ENCODE results near the gene ACADS. TPM values are rescaled to one million over a fixed set of nuclear protein-coding genes. Genes with fewer than 3 reads are reported as not detected.
A peak's percentile ranks its signal among the peaks of the same experiment; 100 is the strongest.

ACADS gene
- total and polyA plus RNA-seq, 2 experiments from 2014 or later: 53.5 to 66.8 TPM

DNA sequence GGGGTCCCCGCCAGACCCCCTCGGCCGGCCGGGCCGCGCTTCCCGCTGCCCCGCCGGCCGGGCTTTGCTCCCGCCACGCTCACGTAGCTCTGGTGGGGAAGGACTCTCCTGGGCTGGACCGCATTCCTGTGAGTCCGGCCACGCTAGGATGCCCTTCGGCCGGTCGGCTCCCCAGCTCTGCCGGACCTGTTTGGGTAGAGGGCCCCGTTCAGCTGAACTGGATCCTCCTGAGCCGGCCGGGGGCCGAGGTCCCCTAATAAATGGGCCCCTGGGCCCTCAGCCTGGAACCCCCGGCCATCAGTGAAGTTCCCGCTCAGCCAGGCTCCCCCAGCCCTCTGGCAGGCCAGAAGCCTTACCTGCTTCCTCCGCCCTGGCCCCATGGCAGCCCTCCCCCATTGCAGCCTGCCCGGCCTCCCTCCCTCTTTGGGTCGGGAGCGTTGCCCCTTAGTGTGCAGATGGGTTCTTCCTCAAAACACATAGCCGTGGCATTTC lies 14.8 kb upstream of the ACADS start:
- Histone ChIP-seq H3K27me3 (no peaks in the 10 kb centered on the region), H3K4me1 (ENCODE audit: insufficient read depth) (peaks cover 27% of the 10 kb centered on the region), H3K36me3 (replicated peaks; ENCODE audit: insufficient read depth, low read depth) (no peaks in the 10 kb centered on the region), H3K9me2 (replicated peaks; ENCODE audit: insufficient read depth) (no peaks in the 10 kb centered on the region), H3K9me3 (ENCODE audit: low read depth) (no peaks in the 10 kb centered on the region), H2AFZ (peak overlapping the region; percentile 95), H3K4me3 (peak overlapping the region; percentile 100), H4K20me1 (ENCODE audit: insufficient read depth, poor library complexity, severe bottlenecking) (peaks cover 17% of the 10 kb centered on the region), H3K79me2 (peaks cover 55% of the 10 kb centered on the region), H3K4me2 (peak overlapping the region; percentile 94), H3K27ac (peak overlapping the region; percentile 94)
- TF ChIP-seq EZH2phosphoT487 (IDR thresholded peaks at IDR 0.05; ENCODE audit: low read depth, severe bottlenecking, unreplicated experiment): no peak
- TF ChIP-seq, protein P1, sequence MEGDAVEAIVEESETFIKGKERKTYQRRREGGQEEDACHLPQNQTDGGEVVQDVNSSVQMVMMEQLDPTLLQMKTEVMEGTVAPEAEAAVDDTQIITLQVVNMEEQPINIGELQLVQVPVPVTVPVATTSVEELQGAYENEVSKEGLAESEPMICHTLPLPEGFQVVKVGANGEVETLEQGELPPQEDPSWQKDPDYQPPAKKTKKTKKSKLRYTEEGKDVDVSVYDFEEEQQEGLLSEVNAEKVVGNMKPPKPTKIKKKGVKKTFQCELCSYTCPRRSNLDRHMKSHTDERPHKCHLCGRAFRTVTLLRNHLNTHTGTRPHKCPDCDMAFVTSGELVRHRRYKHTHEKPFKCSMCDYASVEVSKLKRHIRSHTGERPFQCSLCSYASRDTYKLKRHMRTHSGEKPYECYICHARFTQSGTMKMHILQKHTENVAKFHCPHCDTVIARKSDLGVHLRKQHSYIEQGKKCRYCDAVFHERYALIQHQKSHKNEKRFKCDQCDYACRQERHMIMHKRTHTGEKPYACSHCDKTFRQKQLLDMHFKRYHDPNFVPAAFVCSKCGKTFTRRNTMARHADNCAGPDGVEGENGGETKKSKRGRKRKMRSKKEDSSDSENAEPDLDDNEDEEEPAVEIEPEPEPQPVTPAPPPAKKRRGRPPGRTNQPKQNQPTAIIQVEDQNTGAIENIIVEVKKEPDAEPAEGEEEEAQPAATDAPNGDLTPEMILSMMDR (IDR thresholded peaks at IDR 0.05; ENCODE audit: poor library complexity): no peak
- no peak for TF ChIP-seq EZH2 (IDR thresholded peaks at IDR 0.05; ENCODE audit: borderline replicate concordance)
- WGBS (ENCODE audit: low lambda C conversion rate, missing lambda C conversion rate): under 1% methylated on average over 30 of the region's 31 CpGs
- peak; percentile 52 for DNase-seq (ENCODE audit: low spot score)

DNA sequence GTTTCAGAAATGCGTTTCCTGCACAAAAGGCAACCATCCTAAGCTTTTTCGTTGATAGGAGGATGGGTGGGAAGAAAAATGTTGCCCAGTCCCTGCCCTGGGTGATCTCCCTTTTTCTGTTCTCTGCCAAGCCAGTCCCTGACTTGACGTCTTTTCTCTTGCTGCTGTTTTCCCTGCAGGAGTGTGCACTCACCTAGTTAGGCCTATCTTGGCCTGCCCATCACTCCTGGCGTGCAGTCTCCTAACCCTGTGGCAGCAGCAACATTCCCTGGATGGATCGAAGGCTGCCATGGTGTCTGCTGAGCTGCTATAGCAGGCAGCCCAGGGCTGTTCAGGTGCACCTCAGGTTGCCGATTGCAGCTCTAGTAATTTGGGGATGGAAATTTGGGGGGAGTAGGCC lies 14.2 kb upstream of the ACADS start:
- Histone ChIP-seq H3K36me3 (replicated peaks; ENCODE audit: insufficient read depth, low read depth) (no peaks in the 10 kb centered on the region), H3K9me3 (ENCODE audit: low read depth) (no peaks in the 10 kb centered on the region), H3K79me2 (peaks cover 60% of the 10 kb centered on the region), H3K27ac (no peak overlapping the region), H4K20me1 (ENCODE audit: insufficient read depth, poor library complexity, severe bottlenecking) (peaks cover 17% of the 10 kb centered on the region), H3K4me2 (peak overlapping the region; percentile 94), H2AFZ (peak overlapping the region; percentile 95), H3K9me2 (replicated peaks; ENCODE audit: insufficient read depth) (no peaks in the 10 kb centered on the region), H3K27me3 (no peaks in the 10 kb centered on the region), H3K4me3 (peak overlapping the region; percentile 100), H3K4me1 (ENCODE audit: insufficient read depth) (peaks cover 27% of the 10 kb centered on the region)
- no peak for DNase-seq (ENCODE audit: low spot score)
- TF ChIP-seq EZH2 (IDR thresholded peaks at IDR 0.05; ENCODE audit: borderline replicate concordance): no peak
- TF ChIP-seq, protein P1 (IDR thresholded peaks at IDR 0.05; ENCODE audit: poor library complexity): no peak
- TF ChIP-seq EZH2phosphoT487 (IDR thresholded peaks at IDR 0.05; ENCODE audit: low read depth, severe bottlenecking, unreplicated experiment): no peak
- 35% methylated on average over 6 of the region's 6 CpGs for WGBS (ENCODE audit: low lambda C conversion rate, missing lambda C conversion rate)

DNA sequence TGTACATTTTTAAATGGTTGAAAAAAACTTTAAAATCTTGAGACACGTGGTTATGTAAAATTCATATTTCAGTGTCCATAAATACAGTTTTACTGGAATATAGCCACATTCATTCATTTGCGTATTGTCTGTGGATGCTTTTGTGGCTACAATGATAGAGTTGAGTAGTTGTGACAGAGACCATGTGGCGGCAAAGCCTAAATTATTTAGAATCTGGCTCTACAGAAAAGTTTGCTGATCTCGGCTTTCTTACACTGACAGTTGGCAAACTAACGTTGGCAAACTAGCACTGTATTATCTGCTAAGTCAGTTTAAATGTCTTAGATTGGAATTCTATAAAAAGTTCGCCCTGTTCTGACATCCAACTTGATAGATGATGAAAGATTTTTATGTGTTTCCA lies 13.0 kb upstream of the ACADS start:
- no peak for DNase-seq (ENCODE audit: low spot score)
- no peaks in the 10 kb centered on the region for H3K9me2 ChIP-seq (replicated peaks; ENCODE audit: insufficient read depth)
- peaks cover 17% of the 10 kb centered on the region for H4K20me1 ChIP-seq (ENCODE audit: insufficient read depth, poor library complexity, severe bottlenecking)
- H3K36me3 ChIP-seq (replicated peaks; ENCODE audit: insufficient read depth, low read depth): no peaks in the 10 kb centered on the region
- 82% methylated on average over 6 of the region's 6 CpGs for WGBS (ENCODE audit: low lambda C conversion rate, missing lambda C conversion rate)
- no peak overlapping the region for H3K27ac ChIP-seq
- no peaks in the 10 kb centered on the region for H3K27me3 ChIP-seq
- H3K4me1 ChIP-seq (ENCODE audit: insufficient read depth): peaks cover 27% of the 10 kb centered on the region
- H3K4me2 ChIP-seq: peak overlapping the region; percentile 94
- peaks cover 72% of the 10 kb centered on the region for H3K79me2 ChIP-seq
- H3K4me3 ChIP-seq: no peak overlapping the region
- H2AFZ ChIP-seq: no peak overlapping the region
- TF ChIP-seq, protein P1 (IDR thresholded peaks at IDR 0.05; ENCODE audit: poor library complexity): no peak
- no peak for TF ChIP-seq EZH2 (IDR thresholded peaks at IDR 0.05; ENCODE audit: borderline replicate concordance)
- TF ChIP-seq EZH2phosphoT487 (IDR thresholded peaks at IDR 0.05; ENCODE audit: low read depth, severe bottlenecking, unreplicated experiment): no peak
- H3K9me3 ChIP-seq (ENCODE audit: low read depth): no peaks in the 10 kb centered on the region

Data from hepatocyte (in vitro differentiated cells).